ENCODE measurements around the gene COL2A1.

Gene COL2A1

DNA sequence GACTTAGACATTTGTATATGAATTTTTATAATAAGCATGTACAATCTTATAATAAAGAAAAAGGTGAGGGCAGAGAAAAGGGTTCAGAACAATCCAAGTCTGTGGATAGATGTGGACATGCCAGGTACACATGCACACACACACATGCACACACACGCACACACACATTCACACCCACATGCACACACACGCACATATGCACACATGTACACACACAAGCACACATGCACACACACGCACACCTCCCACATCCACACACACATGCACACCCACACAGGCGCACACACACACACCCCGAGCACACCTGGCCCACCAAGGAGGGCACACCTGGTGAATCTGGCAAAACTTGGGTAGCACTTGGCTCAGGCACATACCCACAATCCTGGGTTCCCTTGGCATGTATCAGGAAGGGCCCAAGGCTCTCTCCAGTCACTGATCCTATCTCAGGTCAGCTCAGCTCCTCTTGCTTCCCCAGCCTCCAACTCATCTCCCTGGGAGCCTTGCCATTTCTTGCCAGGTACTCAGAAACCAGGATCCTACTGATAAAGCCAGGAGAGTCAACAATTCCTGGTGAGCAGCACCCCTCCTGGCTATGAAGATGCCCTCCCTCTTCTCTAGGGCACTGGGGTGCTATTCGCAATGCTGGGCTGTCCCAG, 59.5 kb downstream of the COL2A1 start:
- no peak for DNase-seq (ENCODE audit: low spot score)

DNA sequence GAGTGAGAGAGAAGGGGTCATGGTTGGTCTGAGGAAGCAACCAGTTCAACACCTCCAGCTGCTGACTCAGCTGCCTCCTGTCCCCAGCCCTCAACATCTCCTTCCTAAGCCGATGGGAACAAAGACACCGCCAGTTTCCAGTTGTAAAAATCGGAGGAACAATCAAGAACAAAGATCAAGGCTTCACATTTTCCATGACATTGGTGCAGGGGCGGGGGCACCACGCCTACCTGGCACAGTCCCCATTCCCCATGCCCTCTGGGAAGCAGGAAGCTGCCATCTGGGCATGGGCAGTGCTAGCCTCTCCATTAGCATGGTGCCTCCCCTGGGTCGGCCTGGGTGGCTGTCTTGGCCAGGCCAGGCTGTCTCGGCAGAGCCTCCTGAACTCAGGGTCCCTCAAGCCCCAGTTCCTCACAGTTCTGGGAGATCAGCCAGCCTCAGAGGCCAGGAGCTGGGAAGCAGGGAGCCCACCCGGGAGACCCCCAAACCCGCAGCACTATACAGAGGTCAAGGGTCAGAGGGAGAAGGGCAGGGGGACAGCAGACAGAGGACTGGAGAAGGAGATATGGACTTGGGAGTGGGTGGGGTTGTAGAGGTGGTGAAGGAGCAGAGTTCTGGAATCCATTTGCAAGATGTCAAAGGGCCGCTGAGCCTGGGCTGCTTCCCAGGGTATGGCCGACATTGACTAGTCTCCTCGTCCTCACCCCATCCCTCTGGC, 60.5 kb downstream of the COL2A1 start:
- DNase-seq (ENCODE audit: low spot score): no peak

DNA sequence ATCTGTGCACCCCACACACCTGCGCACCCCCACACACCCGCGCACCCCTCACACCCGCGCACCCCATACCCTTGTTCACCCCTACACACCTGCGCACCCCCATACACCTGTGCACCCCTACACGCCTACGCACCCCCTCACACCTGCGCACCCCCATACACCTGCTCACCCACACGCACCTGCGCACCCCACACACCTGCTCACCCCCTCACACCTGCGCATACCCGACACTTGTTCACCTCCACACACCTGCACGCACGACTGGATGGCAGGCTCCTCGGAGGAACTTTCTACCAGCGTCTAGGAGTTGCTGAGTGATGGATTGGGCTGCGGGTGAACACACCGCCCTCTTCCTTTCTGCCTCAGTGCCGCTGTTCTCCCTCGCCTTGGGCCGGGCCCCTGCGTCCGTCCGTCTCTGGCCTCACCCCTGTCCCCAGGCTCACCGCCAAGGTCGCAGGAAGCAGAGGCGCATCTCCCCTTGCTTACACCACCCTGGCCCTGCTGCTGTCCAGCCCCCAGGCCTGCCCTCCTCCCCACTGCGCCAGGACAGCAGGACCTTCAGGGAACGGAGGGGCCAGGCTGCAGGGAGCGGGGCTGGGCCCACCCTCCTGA, 61.6 kb downstream of the COL2A1 start:
- DNase-seq (ENCODE audit: low spot score): no peak

DNA sequence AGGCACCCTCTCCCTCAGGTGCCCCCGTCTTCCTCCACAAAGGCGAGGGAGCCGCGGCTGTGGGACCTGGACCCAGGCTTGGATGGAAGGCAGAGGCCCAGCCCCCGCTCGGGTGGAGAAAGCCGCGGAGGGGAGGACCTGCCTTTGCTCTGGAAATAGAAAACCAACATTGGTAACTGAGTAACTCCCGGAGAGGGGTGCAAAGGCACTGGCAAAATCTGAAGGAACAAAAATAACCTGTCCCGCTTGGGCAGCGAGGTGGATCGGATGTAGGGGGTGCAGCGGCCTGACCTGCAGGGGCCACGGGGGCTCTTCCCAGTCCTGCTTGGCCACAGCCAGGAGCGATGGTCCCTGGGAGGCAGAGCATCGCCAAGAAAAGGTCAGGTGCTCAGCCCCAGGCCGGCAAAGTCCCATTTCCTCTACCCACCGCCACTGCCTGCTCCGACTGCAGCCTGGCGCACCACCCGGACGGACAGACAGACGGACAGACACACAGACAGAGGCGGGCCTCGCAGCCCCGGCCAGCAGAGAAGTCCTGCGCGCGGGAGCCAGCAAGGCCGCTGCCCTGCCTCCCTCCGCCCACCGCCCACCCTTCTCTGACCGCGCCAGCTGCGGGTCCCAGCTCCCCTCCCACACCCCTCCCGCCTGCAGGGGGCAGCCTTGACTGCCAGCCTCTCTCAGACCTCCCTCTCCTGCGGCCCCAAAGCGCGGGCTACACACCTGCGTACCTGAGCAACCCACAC, 62.2 kb downstream of the COL2A1 start:
- DNase-seq (ENCODE audit: low spot score): no peak

DNA sequence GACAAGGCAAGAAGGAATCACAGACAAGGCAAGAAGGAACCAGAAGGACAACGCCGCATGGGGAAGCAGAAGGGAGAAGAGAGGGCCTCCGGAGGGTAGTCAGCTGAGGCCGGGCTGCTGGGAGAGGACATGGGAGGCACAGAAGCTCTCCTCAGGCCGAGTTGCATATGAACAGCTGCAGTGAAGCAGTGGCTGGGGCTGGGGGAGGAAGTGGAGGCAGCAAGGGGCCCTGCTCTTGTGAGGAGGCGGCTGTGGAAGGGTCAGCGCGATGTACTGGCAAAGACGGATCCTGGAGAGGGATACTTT, 62.8 kb downstream of the COL2A1 start:
- no peak for DNase-seq (ENCODE audit: low spot score)

DNA sequence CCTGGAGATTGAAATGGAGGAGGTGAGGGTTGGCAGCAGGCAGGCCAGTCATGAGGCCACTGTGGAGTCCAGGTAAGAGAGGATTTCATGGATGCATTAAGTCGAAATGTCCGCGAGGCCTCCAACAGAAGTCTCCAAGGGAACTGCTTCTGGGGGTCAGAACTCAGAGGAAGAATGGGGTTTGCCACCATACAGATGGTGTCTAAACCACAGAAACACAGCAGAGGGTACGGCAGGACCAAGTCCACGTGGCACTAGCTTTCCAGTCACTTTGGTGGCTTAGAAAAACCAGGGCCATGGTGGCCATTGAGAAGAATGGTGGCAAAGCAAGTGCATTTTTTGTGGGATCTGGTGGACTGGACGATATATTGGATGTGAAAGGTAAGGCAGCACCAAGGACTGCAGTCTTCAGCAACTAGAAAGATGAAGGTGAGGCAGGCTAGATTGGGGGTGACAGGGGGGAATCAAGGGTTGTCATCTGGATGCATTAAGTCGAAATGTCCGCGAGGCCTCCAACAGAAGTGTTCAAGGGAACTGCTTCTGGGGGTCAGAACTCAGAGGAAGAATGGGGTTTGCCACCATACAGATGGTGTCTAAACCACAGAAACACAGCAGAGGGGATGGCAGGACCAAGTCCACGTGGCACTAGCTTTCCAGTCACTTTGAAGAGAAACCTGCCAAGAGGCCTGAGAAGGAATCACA, 63.4 kb downstream of the COL2A1 start:
- no peak for DNase-seq (ENCODE audit: low spot score)

DNA sequence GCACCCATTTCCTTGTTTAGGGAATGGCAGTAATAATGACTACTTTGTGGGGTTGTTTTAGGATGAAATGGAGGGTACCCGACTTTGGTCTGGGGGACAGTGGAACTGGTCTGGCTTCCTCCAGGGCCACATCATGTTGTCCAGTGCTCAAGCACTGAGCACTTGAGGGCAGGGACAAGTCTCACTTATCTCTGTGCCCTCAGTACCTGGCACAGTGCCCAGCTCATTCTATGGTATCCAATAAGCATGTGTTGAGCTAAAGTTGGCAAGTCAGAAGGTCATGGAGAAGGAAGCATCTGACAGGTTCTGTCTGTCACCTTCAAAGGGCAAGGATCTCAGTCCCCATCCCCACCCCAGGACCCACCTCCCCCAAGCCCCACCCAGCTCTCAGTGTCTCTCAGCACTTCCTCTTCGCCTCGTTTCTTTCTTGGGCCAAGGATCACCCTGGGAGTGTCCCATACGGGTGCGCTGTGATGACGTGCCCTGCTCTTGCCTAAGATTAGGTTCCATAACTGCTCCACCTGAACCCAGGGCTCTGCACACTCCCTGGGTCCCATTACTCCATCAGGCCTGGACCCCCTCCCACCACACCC, 65.2 kb downstream of the COL2A1 start:
- DNase-seq (ENCODE audit: low spot score): peak; percentile 69

DNA sequence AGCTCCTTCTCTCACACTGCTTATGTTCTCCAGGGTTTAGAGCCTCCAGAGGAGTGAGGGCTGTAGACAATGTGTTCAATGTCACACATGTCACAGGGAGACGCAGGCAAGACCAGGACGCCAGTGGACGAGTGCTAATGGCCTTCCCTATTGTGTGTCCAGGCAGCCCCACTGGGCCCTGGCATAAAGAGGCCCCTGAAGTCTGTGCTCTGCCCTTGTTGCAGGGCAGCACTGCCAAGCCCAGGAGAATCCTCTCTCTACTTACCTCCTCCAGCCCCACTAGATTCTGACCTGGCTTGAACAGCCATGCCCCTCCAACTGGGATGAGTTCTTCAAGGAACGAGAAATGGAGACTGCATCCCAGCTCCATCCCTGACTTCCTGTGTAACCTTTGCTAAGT, 65.7 kb downstream of the COL2A1 start:
- DNase-seq (ENCODE audit: low spot score): no peak

DNA sequence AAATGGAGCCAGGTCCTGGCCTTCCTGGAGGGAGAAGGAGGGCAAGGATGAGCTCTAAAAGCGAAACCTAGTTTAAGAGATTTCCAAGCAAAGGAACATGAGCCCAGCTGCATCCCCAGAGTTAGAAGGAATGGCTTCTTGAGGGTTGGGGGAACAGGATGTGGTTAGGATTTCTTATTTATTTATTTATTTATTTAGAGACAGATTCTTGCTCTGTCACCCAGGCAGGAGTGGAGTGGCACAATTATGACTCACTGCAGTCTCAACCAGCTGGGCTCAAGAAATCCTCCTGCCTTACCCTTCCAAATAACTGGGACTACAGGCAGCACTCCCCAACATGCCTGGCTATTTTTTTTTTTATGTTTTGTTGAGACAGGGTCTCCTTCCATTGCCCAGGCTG, 66.2 kb downstream of the COL2A1 start:
- DNase-seq (ENCODE audit: low spot score): no peak

DNA sequence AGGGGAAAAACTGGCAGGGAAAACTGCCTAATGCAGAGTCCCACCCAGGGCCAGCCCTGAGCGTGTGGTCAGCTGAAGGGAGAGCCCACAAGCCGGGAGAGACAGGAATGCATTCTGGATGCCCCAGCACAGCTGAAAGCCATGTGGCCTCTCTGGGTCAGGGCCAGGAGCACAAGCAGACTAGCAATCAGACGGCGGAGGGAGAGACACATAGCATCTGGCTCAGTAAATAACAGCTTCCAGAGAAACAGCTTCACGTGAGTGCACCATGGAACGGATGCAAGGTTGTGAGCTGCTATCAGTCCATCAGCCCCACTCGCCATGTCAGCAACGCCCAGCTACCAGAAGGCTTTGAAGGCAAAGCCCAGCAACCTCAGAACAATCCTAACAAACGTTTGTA, 69.1 kb downstream of the COL2A1 start:
- DNase-seq (ENCODE audit: low spot score): no peak

DNA sequence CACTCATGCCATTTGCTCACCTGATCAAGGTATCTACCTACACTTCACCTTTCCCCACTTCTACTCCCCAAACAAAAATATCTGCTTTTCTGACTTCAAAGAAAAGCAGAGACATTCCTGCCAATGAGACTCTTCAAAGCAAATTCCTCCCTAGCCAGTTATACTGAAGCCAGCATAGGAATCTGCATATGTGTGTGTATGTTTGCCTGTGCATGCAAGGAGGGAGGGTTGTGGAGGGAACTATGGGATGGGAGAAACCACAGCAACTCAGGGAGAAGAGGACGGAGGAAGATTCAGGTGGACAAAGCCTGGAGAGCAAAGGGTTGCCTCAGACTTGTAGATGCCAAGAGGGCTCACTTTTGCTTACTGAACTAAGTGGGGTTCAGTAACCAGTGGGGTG, 73.1 kb downstream of the COL2A1 start:
- no peak for DNase-seq (ENCODE audit: low spot score)

DNA sequence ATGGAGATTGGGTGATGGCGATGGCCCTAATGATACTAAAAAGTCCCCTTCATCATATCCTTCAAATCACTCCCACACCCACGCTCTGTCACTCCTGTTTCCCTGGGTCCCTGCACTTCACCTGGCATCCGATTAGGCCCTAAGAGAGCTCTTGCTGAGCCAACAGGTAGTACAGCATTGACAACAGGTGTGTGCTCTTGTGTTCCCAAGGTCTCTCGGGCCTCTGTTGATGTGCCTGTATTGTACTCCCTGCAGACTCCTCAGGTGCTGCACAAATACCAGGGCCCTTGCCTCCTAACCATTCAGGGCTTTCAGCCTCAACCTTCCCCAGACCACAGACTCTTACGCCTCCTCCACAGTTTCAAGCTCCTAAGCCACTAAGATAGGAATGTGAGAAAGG, 73.6 kb downstream of the COL2A1 start:
- no peak for DNase-seq (ENCODE audit: low spot score)

DNA sequence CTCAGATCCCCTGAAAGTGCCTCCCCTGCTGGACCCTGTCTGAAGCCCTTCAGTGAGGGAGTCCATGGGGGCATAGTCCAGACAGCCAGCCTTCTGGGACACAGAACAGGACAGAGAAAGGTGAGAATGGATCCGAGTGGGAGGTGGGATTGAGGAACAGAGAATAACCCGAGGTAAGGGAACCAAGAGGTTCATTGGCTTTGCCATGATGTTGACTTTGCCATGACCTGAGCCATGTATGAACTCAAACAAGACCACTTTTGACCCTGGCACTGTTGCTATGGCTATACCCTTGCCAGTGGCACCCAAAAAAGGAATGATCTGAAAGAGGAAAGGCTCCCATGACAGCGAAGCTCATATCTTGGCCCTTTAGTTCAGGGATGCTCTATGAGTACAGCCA, 76.9 kb downstream of the COL2A1 start:
- no peak for DNase-seq (ENCODE audit: low spot score)

All from hematopoietic multipotent progenitor cell treated with erythropoietin and hydrocortisone succinate and interleukin-3 and kit ligand, for 15 days (in vitro differentiated cells).